ENCODE data around the gene TUSC7. TPM values are rescaled to one million over a fixed set of nuclear protein-coding genes. Genes with fewer than 3 reads are reported as not detected.

Gene TUSC7
- total and polyA plus RNA-seq, 10 donors = not detected

- DNase-seq = no peak
- H3K9me3 ChIP-seq = peaks cover 0 to 8% (median 0%) of the 10 kb centered on the region in 8 donors
- WGBS, 5 donors = 83 to 96% (median 85%) methylated on average over 1 of the region's 1 CpG
- TF ChIP-seq POLR2AphosphoS5 (IDR thresholded peaks at IDR 0.05) (no peak), POLR2A (IDR thresholded peaks at IDR 0.05) (no peak), CTCF (IDR thresholded peaks at IDR 0.05 in 8 of 11, conservative IDR thresholded peaks at IDR 0.05 in 3 of 11) (no peak)
- H3K4me3 ChIP-seq = no peak overlapping the region
- H3K27me3 ChIP-seq (replicated peaks in 1 of 7) = no peaks in the 10 kb centered on the region
- H3K27ac ChIP-seq = no peak overlapping the region
- H3K36me3 ChIP-seq = no peaks in the 10 kb centered on the region
- intact Hi-C loops (cut with DNase I; ENCODE audit: low total_unique reads) = no loop called here
- no peaks in the 10 kb centered on the region for H3K4me1 ChIP-seq
Observed at GRCh38 chr3:116667791-116668190, 41.8 kb upstream of the TUSC7 start.

GRCh38 chr3:116669576-116669975 is 40.0 kb upstream of the TUSC7 start:
- TF ChIP-seq CTCF (IDR thresholded peaks at IDR 0.05 in 8 of 11, conservative IDR thresholded peaks at IDR 0.05 in 3 of 11) = no peak
- TF ChIP-seq POLR2A (IDR thresholded peaks at IDR 0.05) = no peak
- TF ChIP-seq POLR2AphosphoS5 (IDR thresholded peaks at IDR 0.05) = no peak
- peaks cover 0 to 9% (median 0%) of the 10 kb centered on the region in 8 donors for H3K9me3 ChIP-seq
- no peaks in the 10 kb centered on the region for H3K27me3 ChIP-seq (replicated peaks in 1 of 7)
- DNase-seq = no peak
- 71 to 81% (median 80%) methylated on average over 3 of the region's 3 CpGs for WGBS, 5 donors
- no peak overlapping the region for H3K27ac ChIP-seq
- H3K36me3 ChIP-seq = no peaks in the 10 kb centered on the region
- no peaks in the 10 kb centered on the region for H3K4me1 ChIP-seq
- intact Hi-C loops (cut with DNase I; ENCODE audit: low total_unique reads) = no loop called here
- H3K4me3 ChIP-seq = no peak overlapping the region

GRCh38 chr3:116671151-116671550 is 38.4 kb upstream of the TUSC7 start:
- Histone ChIP-seq H3K36me3 (no peaks in the 10 kb centered on the region), H3K4me1 (no peaks in the 10 kb centered on the region), H3K27me3 (replicated peaks in 1 of 7) (no peaks in the 10 kb centered on the region), H3K27ac (no peak overlapping the region), H3K9me3 (peaks cover 0 to 9% (median 0%) of the 10 kb centered on the region in 8 donors), H3K4me3 (no peak overlapping the region)
- WGBS, 5 donors = 55 to 77% (median 62%) methylated on average over 1 of the region's 1 CpG
- no peak for DNase-seq
- intact Hi-C loops (cut with DNase I; ENCODE audit: low total_unique reads) = no loop called here
- TF ChIP-seq POLR2AphosphoS5 (IDR thresholded peaks at IDR 0.05) (no peak), CTCF (IDR thresholded peaks at IDR 0.05 in 8 of 11, conservative IDR thresholded peaks at IDR 0.05 in 3 of 11) (no peak), POLR2A (IDR thresholded peaks at IDR 0.05) (no peak)

GRCh38 chr3:116678853-116679252 is 30.7 kb upstream of the TUSC7 start:
- DNase-seq = no peak
- H3K4me1 ChIP-seq = no peaks in the 10 kb centered on the region
- no peaks in the 10 kb centered on the region for H3K36me3 ChIP-seq
- H3K4me3 ChIP-seq = no peak overlapping the region
- H3K27ac ChIP-seq = no peak overlapping the region
- no peaks in the 10 kb centered on the region for H3K9me3 ChIP-seq
- intact Hi-C loops (cut with DNase I; ENCODE audit: low total_unique reads) = no loop called here
- TF ChIP-seq CTCF (IDR thresholded peaks at IDR 0.05 in 8 of 11, conservative IDR thresholded peaks at IDR 0.05 in 3 of 11) = no peak
- TF ChIP-seq POLR2AphosphoS5 (IDR thresholded peaks at IDR 0.05) = no peak
- TF ChIP-seq POLR2A (IDR thresholded peaks at IDR 0.05) = no peak
- 71 to 76% (median 74%) methylated on average over 13 of the region's 13 CpGs for WGBS, 5 donors
- H3K27me3 ChIP-seq (replicated peaks in 1 of 7) = no peaks in the 10 kb centered on the region
